ENCODE results near the gene SKA2. TPM values are rescaled to one million over a fixed set of nuclear protein-coding genes. Genes with fewer than 3 reads are reported as not detected.
A peak's percentile ranks its signal among the peaks of the same experiment; 100 is the strongest.
"Not testable (repeated sequence)": the region's sequence is repeated elsewhere in the genome, so short reads cannot be mapped to it uniquely, and the experiment has no call there.

Gene SKA2
- total RNA-seq, 1 donor from 2014 or later = 41.9 TPM

- DNase-seq (ENCODE audit: low read depth) = no peak
Measured at GRCh38 chr17:59101178-59101577, 53.8 kb downstream of the SKA2 start.

- DNase-seq (ENCODE audit: low read depth) = no peak
Measured at GRCh38 chr17:59097876-59098275, 57.1 kb downstream of the SKA2 start.

GRCh38 chr17:59094861-59095530, 60.0 kb downstream of the SKA2 start:
- DNase-seq (ENCODE audit: low read depth) = no peak

GRCh38 chr17:59093702-59094231, 61.2 kb downstream of the SKA2 start:
- peak; percentile 93 for DNase-seq (ENCODE audit: low read depth)

DNA sequence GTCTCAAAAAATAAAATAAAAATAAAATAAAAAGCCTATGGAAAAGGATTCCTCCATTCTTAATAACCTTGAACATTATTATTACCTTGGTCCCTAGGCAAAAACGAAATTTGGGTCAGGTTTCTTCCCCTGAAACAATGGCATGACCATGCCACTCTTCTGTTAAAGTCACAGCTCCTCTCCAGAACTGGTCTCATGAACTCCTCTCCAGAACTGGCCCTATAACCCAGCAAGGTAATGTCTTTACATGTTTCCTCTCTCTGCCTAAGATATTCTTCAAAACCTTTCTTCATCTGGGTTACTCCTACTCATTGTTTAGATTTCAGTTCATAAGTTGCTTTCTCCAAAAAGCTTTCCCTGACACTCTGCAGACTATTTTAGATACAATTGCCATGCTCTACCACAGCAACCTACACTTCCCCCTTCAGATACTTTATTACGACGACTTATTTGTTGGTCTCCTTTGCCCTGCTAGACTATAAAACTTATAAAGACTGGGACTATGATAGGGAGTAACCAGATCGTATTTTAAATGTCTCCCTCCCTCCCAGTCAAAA, 61.8 kb downstream of the SKA2 start:
- DNase-seq (ENCODE audit: low read depth) = no peak

DNA sequence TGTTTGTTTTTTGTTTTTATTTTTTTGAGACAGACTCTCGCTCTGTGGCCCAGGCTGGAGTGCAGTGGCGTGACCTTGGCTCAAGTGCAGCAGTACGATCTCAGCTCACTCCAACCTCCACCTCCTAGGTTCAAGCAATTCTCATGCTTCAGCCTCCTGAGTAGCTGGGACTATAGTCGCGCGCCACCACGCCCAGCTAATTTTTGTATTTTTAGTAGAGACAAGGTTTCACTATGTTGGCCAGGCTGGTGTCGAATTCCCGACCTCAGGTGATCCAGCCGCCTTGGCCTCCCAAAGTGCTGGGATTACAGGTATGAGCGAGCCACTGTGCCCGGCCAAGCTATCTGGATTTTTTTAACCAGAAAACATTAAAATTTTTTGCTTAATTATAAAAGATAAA, 64.4 kb downstream of the SKA2 start:
- not testable (repeated sequence) for DNase-seq (ENCODE audit: low read depth)

- no peak for DNase-seq (ENCODE audit: low read depth)
Measured at GRCh38 chr17:59084154-59084553, 70.8 kb downstream of the SKA2 start.

DNA sequence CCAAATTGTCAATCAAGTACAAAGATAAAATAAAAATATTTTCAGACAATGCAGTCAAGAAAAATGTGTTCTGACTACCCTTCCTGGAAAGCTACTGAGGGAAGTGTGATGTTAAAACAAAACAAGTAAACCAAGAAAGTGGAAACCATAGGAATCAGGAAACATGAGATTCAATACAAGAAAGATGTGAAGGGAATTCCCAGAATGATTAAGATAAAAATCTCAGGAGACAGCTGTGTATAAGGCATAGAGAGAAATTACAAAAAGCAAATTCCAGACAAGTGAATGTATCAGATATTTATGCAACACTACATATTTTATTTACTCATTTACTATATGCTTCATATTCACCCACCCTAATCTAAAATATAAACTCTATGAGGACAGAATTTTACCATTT, 80.5 kb downstream of the SKA2 start:
- peak; percentile 24 for DNase-seq (ENCODE audit: low read depth)

DNA sequence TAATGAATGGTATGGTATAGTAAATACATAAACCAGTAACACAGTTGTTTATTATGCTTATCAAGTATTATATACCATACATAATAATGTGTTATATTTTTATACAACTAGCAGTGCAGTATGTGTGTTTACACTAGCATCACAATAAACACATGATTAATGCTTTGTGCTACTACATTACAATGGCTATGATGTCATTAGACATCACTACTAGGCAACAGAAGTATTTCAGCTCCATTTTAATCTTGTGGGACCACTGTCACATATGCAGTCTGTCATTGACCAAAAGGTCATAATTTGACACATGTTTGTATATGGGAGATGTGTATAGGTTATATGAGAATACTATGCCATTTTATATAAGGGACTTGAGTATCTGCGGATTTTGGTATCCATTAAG, 81.0 kb downstream of the SKA2 start:
- DNase-seq (ENCODE audit: low read depth) = no peak

- DNase-seq (ENCODE audit: low read depth) = no peak
Measured at GRCh38 chr17:59069856-59070255, 85.1 kb downstream of the SKA2 start.

DNA sequence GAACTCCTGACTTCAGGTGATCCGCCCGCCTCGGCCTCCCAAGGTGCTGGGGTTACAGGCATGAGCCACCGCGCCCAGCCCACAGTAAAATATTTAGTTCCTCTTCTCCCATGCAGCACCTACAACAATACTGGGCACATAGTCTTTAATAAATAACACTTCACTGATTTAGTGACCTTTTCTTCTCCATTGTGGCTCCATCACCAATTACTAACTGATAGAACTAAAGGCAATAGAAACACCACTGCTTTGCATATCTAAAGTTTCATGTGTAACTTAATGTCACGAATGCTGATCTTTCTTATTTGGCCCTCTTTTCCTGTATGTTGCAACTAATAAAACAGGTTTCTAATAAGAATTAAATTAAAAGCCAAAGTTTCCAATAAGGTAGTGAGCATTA, 87.2 kb downstream of the SKA2 start:
- DNase-seq (ENCODE audit: low read depth) = no peak

DNA sequence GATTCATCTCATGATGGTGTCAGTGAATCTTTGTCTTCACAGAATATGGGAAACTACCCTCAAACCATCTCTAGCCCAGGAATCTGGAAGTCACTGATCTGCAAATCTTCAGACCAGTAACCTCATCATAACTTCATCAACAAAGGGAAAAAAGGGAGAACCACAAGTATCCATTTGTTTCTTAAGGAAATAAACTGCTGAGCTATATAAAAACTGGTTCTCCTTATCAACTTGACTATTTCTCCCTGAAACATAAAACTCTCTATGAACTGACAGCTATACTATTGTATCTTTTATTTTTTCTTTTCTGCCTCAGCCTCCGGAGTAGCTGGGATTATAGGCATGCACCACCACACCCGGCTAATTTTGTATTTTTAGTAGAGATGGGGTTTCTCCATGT, 87.6 kb downstream of the SKA2 start:
- DNase-seq (ENCODE audit: low read depth) = no peak

- DNase-seq (ENCODE audit: low read depth) = no peak
Measured at GRCh38 chr17:59062509-59062908, 92.5 kb downstream of the SKA2 start.

MicroRNAs encoded within 50 kb of the gene (microRNA counts, 767-probe panel; counts per million panel counts)
- microRNA hsa-miR-301a-3p = not detected
- not detected for microRNA hsa-miR-454-3p

Small RNA genes within 50 kb of the gene (microRNA-seq; reads per million reads assigned to microRNA genes)
- 56.4 reads per million, percentile 49 among the genes with 10 or more reads in this experiment for gene MIR301A
- gene MIR454 = 338 reads per million, percentile 68 among the genes with 10 or more reads in this experiment

Other genes with a start within 250 kb of the SKA2 start
- 67.5 and 75.0 TPM in 2 replicates for gene TRIM37, start 48.3 kb downstream of the SKA2 start, total RNA-seq
- gene PRR11, start 560 bp upstream of the SKA2 start, total RNA-seq = 0.47 and 0.59 TPM in 2 replicates
- 19.7 and 21.4 TPM in 2 replicates for gene SMG8, start 54.8 kb upstream of the SKA2 start, total RNA-seq
- 0.73 and 1.5 TPM in 2 replicates for gene GDPD1, start 65.3 kb upstream of the SKA2 start, total RNA-seq
- 12.3 and 16.2 TPM in 2 replicates for gene YPEL2, start 176.5 kb upstream of the SKA2 start, total RNA-seq